Esophagus squamous epithelium (tissue), 4 donors: ENCODE data around the gene FBXL19.

Experiments
- POLR2A ChIP-seq, 4 donors: fragments of 450-650 bp; IDR thresholded peaks; one replicate each; pipeline ENCODE4 v1.6.1; 2017; ENCODE audit warnings: antibody characterized with exemption in 4 of 4, mild to moderate bottlenecking in 4 of 4, moderate library complexity in 3 of 4
- TF ChIP-seq, protein P1 (sequence below), 6 experiments: fragments of 450-650 bp in 4 of 6; fragments of 200-600 bp in 2 of 6; sonication (generic) in 2 of 6; IDR thresholded peaks; one replicate each; pipeline ENCODE4 v1.5.1; 2016 to 2019; ENCODE audit warnings: antibody characterized with exemption in 6 of 6, mild to moderate bottlenecking in 4 of 6, moderate library complexity in 4 of 6

- TF ChIP-seq POLR2A (IDR thresholded peaks at IDR 0.05), result no peak
- TF ChIP-seq, protein P1, sequence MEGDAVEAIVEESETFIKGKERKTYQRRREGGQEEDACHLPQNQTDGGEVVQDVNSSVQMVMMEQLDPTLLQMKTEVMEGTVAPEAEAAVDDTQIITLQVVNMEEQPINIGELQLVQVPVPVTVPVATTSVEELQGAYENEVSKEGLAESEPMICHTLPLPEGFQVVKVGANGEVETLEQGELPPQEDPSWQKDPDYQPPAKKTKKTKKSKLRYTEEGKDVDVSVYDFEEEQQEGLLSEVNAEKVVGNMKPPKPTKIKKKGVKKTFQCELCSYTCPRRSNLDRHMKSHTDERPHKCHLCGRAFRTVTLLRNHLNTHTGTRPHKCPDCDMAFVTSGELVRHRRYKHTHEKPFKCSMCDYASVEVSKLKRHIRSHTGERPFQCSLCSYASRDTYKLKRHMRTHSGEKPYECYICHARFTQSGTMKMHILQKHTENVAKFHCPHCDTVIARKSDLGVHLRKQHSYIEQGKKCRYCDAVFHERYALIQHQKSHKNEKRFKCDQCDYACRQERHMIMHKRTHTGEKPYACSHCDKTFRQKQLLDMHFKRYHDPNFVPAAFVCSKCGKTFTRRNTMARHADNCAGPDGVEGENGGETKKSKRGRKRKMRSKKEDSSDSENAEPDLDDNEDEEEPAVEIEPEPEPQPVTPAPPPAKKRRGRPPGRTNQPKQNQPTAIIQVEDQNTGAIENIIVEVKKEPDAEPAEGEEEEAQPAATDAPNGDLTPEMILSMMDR (IDR thresholded peaks at IDR 0.05), result no peak
These were observed 14.3 kb downstream of the FBXL19 start for GRCh38 chr16:30937692-30938091.
